Psoas muscle (tissue), 8 donors: Measurements from ENCODE around the gene DNASE1L3. TPM values are rescaled to one million over a fixed set of nuclear protein-coding genes. Genes with fewer than 3 reads are reported as not detected.

ENCODE experiments used
- ATAC-seq, 4 donors: fragments of 200-7000 bp; cut with Tn5 transposase; one replicate each; pipeline ENCODE4 v1.9.1; 2020; ENCODE audit warnings: moderate library complexity in 3 of 4, mild to moderate bottlenecking in 2 of 4
- DNase-seq, 2 donors: peaks; one replicate each; pipeline ENCODE4 v3.0.0-alpha.2; 2020
- H3K27ac ChIP-seq: fragments of 200-600 bp; one replicate; pipeline ENCODE4 v1.8.0; 2022
- H3K27me3 ChIP-seq, 3 donors: fragments of 200-600 bp in 1 of 3; one replicate each; pipeline versions ENCODE4 v1.6.1 to v1.8.0; 2013 to 2022; ENCODE audit warnings: low read length in 2 of 3, mild to moderate bottlenecking in 2 of 3, moderate library complexity in 1 of 3; ENCODE audit not compliant: insufficient read depth in 3 of 3
- H3K36me3 ChIP-seq, 2 donors: fragments of 200-600 bp in 1 of 2; one replicate each; pipeline versions ENCODE4 v1.6.1 to v1.8.0; 2013 to 2022; ENCODE audit warnings: low read depth in 1 of 2, mild to moderate bottlenecking in 1 of 2, moderate library complexity in 1 of 2; ENCODE audit not compliant: insufficient read depth in 1 of 2
- H3K4me1 ChIP-seq: fragments of 200-600 bp; one replicate; pipeline ENCODE4 v1.8.0; 2022
- H3K4me3 ChIP-seq: fragments of 200-600 bp; one replicate; pipeline ENCODE4 v1.8.0; 2022; ENCODE audit warnings: mild to moderate bottlenecking
- H3K9me3 ChIP-seq: fragments of 200-600 bp; one replicate; pipeline ENCODE4 v1.8.0; 2022
- CTCF ChIP-seq: fragments of 200-600 bp; IDR thresholded peaks from one replicate; pipeline ENCODE4 v1.8.0; 2022; ENCODE audit warnings: antibody characterized with exemption
- WGBS, 3 donors: extraction: QIAGEN DNeasy Blood & Tissue Kit; methylation state at CpG; one replicate each; pipeline versions ENCODE4 v1.1.6 to v1.1.7; 2013; 5-methylcytosine and 5-hydroxymethylcytosine counted together
- intact Hi-C, 2 donors: fragments of 100-400 bp; cut with DNase I; formaldehyde crosslinking; loops; one replicate each; pipeline versions ENCODE4 v1.11.0 to v1.14.2; 2022
- polyA plus RNA-seq, 3 donors: library from polyadenylated mRNA; stranded (reverse); fragments of 200-250 nt; gene quantifications; one replicate each; pipeline ENCODE4 v1.2.3, GENCODE V29; 2013
- total RNA-seq, 4 donors: library from RNA; stranded (reverse); fragmentation: NEBNext Ultra II Directional in 2 of 4; extraction: Animal tissue kit (Norgen Biotek cat#: 25700) in 2 of 4; gene quantifications; one replicate each; pipeline versions ENCODE4 v1.2.1 to v1.2.4, GENCODE V29; 2021 to 2023
- donor health status: healthy with polysubstance abuse.
- donor health status: DM: no; HTN: no; CAD: no; lungs with moderate emphysema.
- donor health status: Bipolar disorder and iron deficiency.
- donor health status: healthy.
- donor health status: DM: yes; HTN: yes; CAD: no.
- donor health status: DM: no; HTN: no; CAD: no.
- donor health status: DM: no; HTN: no; CAD: no.
- donor health status: DM: yes; HTN: yes; CAD: no.

DNASE1L3 gene
- total and polyA plus RNA-seq, 7 donors: 0.18 to 1.4 (median 0.73) TPM

GRCh38 chr3:58198804-58199203 lies 12.0 kb downstream of the DNASE1L3 start:
- ATAC-seq: no peak
- Histone ChIP-seq H3K27ac (no peak overlapping the region), H3K9me3 (no peaks in the 10 kb centered on the region), H3K27me3 (no peaks in the 10 kb centered on the region), H3K36me3 (no peaks in the 10 kb centered on the region), H3K4me1 (no peaks in the 10 kb centered on the region), H3K4me3 (no peak overlapping the region)
- no peak for DNase-seq
- TF ChIP-seq CTCF: no peak
- intact Hi-C loops: no loop called here

GRCh38 chr3:58198362-58198761 lies 12.4 kb downstream of the DNASE1L3 start:
- H3K27me3 ChIP-seq: no peaks in the 10 kb centered on the region
- TF ChIP-seq CTCF: no peak
- H3K36me3 ChIP-seq: no peaks in the 10 kb centered on the region
- H3K4me3 ChIP-seq: no peak overlapping the region
- ATAC-seq: no peak
- H3K27ac ChIP-seq: no peak overlapping the region
- no peak for DNase-seq
- intact Hi-C loops: no loop called here
- no peaks in the 10 kb centered on the region for H3K9me3 ChIP-seq
- WGBS, 3 donors: 75 to 81% (median 81%) methylated on average over 8 of the region's 8 CpGs
- no peaks in the 10 kb centered on the region for H3K4me1 ChIP-seq

GRCh38 chr3:58197588-58197987 lies 13.2 kb downstream of the DNASE1L3 start:
- 95 to 97% (median 97%) methylated on average over 10 of the region's 10 CpGs for WGBS, 3 donors
- no peak for DNase-seq
- H3K27ac ChIP-seq: no peak overlapping the region
- ATAC-seq: no peak
- H3K4me3 ChIP-seq: no peak overlapping the region
- H3K4me1 ChIP-seq: no peaks in the 10 kb centered on the region
- H3K9me3 ChIP-seq: no peaks in the 10 kb centered on the region
- H3K36me3 ChIP-seq: no peaks in the 10 kb centered on the region
- no peaks in the 10 kb centered on the region for H3K27me3 ChIP-seq
- intact Hi-C loops: no loop called here
- no peak for TF ChIP-seq CTCF

GRCh38 chr3:58193682-58194407 lies 16.9 kb downstream of the DNASE1L3 start:
- 89 to 94% (median 93%) methylated on average over 12 of the region's 12 CpGs for WGBS, 3 donors

More at GRCh38 chr3:58193682-58194407, 16.9 kb downstream of the DNASE1L3 start:
- H3K4me1 ChIP-seq: no peaks in the 10 kb centered on the region
- DNase-seq: no peak
- TF ChIP-seq CTCF: no peak
- H3K27me3 ChIP-seq: no peaks in the 10 kb centered on the region
- no peak overlapping the region for H3K4me3 ChIP-seq
- H3K9me3 ChIP-seq: no peaks in the 10 kb centered on the region
- H3K36me3 ChIP-seq: no peaks in the 10 kb centered on the region
- ATAC-seq: no peak
- no peak overlapping the region for H3K27ac ChIP-seq
- intact Hi-C loops: no loop called here
